Measurements from ENCODE around the gene ELP6. TPM values are rescaled to one million over a fixed set of nuclear protein-coding genes. Genes with fewer than 3 reads are reported as not detected.

Gene ELP6
- total and polyA plus RNA-seq, 9 of the 15 experiments (the other 6 are each of a cell fraction or from before 2014, with no cell fraction given) = 76.9 to 198 (median 83.3) TPM

DNA sequence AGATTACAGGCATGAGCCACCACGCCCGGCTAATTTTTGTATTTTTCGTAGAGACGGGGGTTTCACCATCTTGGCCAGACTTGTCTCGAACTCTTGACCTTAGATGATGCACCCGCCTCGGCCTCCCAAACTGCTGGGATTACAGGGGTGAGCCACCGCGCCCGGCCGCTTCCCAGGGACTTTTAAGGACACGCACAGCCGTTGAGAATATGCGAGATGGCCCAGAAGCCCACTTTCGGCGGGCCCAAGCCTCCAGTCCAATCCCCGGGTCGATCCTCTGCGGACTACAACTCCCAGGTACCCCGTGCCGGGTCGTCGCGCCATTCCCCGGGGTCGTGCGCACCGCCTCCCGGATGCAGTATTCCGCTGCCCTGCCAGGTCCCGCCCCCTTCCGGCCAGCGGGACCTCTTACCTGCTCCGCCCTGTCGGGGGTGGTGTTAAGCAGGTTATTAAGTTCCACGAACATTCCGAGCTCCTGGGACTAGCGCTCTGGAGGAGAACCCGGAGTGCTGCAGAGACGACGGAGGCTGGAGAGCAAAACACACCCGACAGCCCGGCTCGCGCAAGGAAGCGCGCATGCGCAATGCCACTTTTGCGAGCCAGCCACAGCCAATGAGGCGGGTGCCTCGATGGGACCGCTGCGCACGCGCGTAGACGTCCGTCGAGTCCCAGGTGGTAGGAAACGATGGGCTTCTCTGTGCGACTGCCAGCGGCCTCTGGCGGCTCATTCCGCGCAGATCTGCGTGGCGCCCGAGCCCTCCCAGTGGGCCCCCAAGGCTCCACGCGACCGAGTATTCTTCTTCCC is at the start of gene ELP6 (continued):
- TF ChIP-seq SIN3B (IDR thresholded peaks at IDR 0.05; ENCODE audit: low read depth) (0 out of 2 replicates have a peak, but pooled peaks have one; percentile 66), ZNF143 (CRISPR knock-in tag; IDR thresholded peaks at IDR 0.05) (peak; percentile 96), CAMTA2 (CRISPR knock-in tag; conservative IDR thresholded peaks at IDR 0.05) (0 out of 2 replicates have a peak, but pooled peaks have one; percentile 14), ELF1 (tag; IDR thresholded peaks at IDR 0.05) (peak; percentile 81), MYC (IDR thresholded peaks at IDR 0.05; ENCODE audit: low read depth, low read length) (peak; percentile 87), MYC (CRISPR knock-in tag; IDR thresholded peaks at IDR 0.05; ENCODE audit: borderline replicate concordance, low read depth) (peak; percentile 72; the same call in 1 of the 2 replicates), HLTF (IDR thresholded peaks at IDR 0.05) (no peak), POLR2A (conservative IDR thresholded peaks at IDR 0.05) (peak; percentile 97), FOXP1 (CRISPR knock-in tag; IDR thresholded peaks at IDR 0.05) (0 out of 2 replicates have a peak, but pooled peaks have one; percentile 1), ATF1 (CRISPR knock-in tag; IDR thresholded peaks at IDR 0.05) (no peak), ATF1 (tag; IDR thresholded peaks at IDR 0.05) (peak; percentile 94), DIDO1 (tag; IDR thresholded peaks at IDR 0.05; ENCODE audit: low read depth) (peak; percentile 62; the same call in 1 of the 2 replicates), SMAD1 (IDR thresholded peaks at IDR 0.05; ENCODE audit: low read depth, low read length, partially characterized antibody) (peak; percentile 6), ZNF263 (CRISPR knock-in tag; IDR thresholded peaks at IDR 0.05; ENCODE audit: borderline replicate concordance) (peak; percentile 33; the same call in 1 of the 2 replicates), YY1 (IDR thresholded peaks at IDR 0.05; ENCODE audit: borderline replicate concordance in 1 of 3, control insufficient read depth in 1 of 3, extremely low read depth in 1 of 3, insufficient read depth in 3 of 3, insufficient read length in 1 of 3, insufficient replicate concordance in 2 of 3, low read depth in 1 of 3, low read length in 2 of 3) (peak; percentile 65 to 95 (median 94)), ZNF282 (CRISPR knock-in tag; IDR thresholded peaks at IDR 0.05) (no peak), L3MBTL2 (IDR thresholded peaks at IDR 0.05) (peak; percentile 93), ZNF717 (CRISPR knock-in tag; IDR thresholded peaks at IDR 0.05) (peak; percentile 43; the same call in 1 of the 2 replicates), CEBPB (tag; IDR thresholded peaks at IDR 0.05) (0 out of 2 replicates have a peak, but pooled peaks have one; percentile 19), TAF9B (IDR thresholded peaks at IDR 0.05; ENCODE audit: partially characterized antibody) (peak; percentile 29), CHD1 (IDR thresholded peaks at IDR 0.05; ENCODE audit: low read length) (peak; percentile 69), ZNF232 (CRISPR knock-in tag; IDR thresholded peaks at IDR 0.05) (0 out of 2 replicates have a peak, but pooled peaks have one; percentile 22), ZFX (CRISPR knock-in tag; IDR thresholded peaks at IDR 0.05) (peak; percentile 91), PTBP1 (IDR thresholded peaks at IDR 0.05; ENCODE audit: low read depth, low read length) (no peak)
- TF ChIP-seq, protein P1, sequence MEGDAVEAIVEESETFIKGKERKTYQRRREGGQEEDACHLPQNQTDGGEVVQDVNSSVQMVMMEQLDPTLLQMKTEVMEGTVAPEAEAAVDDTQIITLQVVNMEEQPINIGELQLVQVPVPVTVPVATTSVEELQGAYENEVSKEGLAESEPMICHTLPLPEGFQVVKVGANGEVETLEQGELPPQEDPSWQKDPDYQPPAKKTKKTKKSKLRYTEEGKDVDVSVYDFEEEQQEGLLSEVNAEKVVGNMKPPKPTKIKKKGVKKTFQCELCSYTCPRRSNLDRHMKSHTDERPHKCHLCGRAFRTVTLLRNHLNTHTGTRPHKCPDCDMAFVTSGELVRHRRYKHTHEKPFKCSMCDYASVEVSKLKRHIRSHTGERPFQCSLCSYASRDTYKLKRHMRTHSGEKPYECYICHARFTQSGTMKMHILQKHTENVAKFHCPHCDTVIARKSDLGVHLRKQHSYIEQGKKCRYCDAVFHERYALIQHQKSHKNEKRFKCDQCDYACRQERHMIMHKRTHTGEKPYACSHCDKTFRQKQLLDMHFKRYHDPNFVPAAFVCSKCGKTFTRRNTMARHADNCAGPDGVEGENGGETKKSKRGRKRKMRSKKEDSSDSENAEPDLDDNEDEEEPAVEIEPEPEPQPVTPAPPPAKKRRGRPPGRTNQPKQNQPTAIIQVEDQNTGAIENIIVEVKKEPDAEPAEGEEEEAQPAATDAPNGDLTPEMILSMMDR (IDR thresholded peaks at IDR 0.05 in 2 of 3, conservative IDR thresholded peaks at IDR 0.05 in 1 of 3; ENCODE audit: insufficient read depth in 2 of 3, low read depth in 1 of 3, low read length in 3 of 3) = peak; percentile 83 to 95 (median 92)
- TF ChIP-seq, protein P2, sequence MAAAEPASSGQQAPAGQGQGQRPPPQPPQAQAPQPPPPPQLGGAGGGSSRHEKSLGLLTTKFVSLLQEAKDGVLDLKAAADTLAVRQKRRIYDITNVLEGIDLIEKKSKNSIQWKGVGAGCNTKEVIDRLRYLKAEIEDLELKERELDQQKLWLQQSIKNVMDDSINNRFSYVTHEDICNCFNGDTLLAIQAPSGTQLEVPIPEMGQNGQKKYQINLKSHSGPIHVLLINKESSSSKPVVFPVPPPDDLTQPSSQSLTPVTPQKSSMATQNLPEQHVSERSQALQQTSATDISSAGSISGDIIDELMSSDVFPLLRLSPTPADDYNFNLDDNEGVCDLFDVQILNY (CRISPR knock-in tag; IDR thresholded peaks at IDR 0.05) = peak; percentile 77; the same call in 1 of the 2 replicates
- TF ChIP-seq, protein P3, sequence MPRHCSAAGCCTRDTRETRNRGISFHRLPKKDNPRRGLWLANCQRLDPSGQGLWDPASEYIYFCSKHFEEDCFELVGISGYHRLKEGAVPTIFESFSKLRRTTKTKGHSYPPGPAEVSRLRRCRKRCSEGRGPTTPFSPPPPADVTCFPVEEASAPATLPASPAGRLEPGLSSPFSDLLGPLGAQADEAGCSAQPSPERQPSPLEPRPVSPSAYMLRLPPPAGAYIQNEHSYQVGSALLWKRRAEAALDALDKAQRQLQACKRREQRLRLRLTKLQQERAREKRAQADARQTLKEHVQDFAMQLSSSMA (CRISPR knock-in tag; IDR thresholded peaks at IDR 0.05) = peak; percentile 2; the same call in 1 of the 2 replicates
